Endothelial cell of umbilical vein (primary cell): ENCODE measurements around the gene GTF3C2. TPM values are rescaled to one million over a fixed set of nuclear protein-coding genes. Genes with fewer than 3 reads are reported as not detected.

ENCODE experiments used
- BruUV-seq: library from RNA; stranded (reverse); fragments of 400-500 nt; replicated peaks from 2 replicates; lab custom pipeline; 2021; lab: Mats Ljungman, UMichigan
- CTCF ChIA-PET: fragments of 300-600, 350-600 bp; sonication (Branson Sonifier 250); formaldehyde crosslinking; loops from one replicate; lab custom pipeline; 2021; ENCODE audit warnings: antibody characterized with exemption, inconsistent platforms; lab: Charles Lee
- POLR2A ChIA-PET: fragments of 300-600, 350-600 bp; sonication (Branson Sonifier 250); formaldehyde crosslinking; loops from one replicate; lab custom pipeline; 2021; ENCODE audit warnings: antibody characterized with exemption, inconsistent platforms; lab: Charles Lee
- DNase-seq: peaks from one replicate; pipeline ENCODE4 v3.0.0-alpha.2; 2011; ENCODE audit warnings: low read depth, low spot score
- FAIRE-seq: peaks from 2 replicates; lab custom pipeline; 2011; peaks lifted over from hg19 to GRCh38; lab: Jason Lieb, UNC
- H2AFZ ChIP-seq: 2 replicates; pipeline ENCODE4 v1.6.0; 2012; ENCODE audit warnings: low read depth, low read length, control low read depth, inconsistent platforms
- H3K27ac ChIP-seq: 2 replicates; pipeline ENCODE4 v1.5.1; 2011; ENCODE audit warnings: low read depth, mild to moderate bottlenecking, control low read depth, low read length, moderate library complexity; ENCODE audit not compliant: insufficient read depth
- H3K27me3 ChIP-seq, 2 experiments: 2 replicates each; pipeline versions ENCODE4 v1.6.0 to v1.6.1; 2011; ENCODE audit warnings: low read length in 2 of 2, mixed read lengths in 1 of 2; ENCODE audit not compliant: control insufficient read depth in 2 of 2, insufficient read depth in 2 of 2
- H3K36me3 ChIP-seq, 2 experiments: 2 replicates in 1 of 2; 3 replicates in 1 of 2; pipeline ENCODE4 v1.5.1; 2011; ENCODE audit warnings: low read length in 2 of 2, mild to moderate bottlenecking in 1 of 2, moderate library complexity in 1 of 2; ENCODE audit not compliant: control insufficient read depth in 2 of 2, insufficient read depth in 2 of 2; ENCODE audit errors: extremely low read depth in 1 of 2
- H3K4me1 ChIP-seq: 3 replicates; pipeline ENCODE4 v1.5.1; 2011; ENCODE audit warnings: mild to moderate bottlenecking, low read length; ENCODE audit not compliant: control insufficient read depth, insufficient read depth; ENCODE audit errors: extremely low read depth
- H3K4me2 ChIP-seq: 2 replicates; pipeline ENCODE4 v1.6.1; 2011; ENCODE audit warnings: low read length, control low read depth, mixed read lengths; ENCODE audit not compliant: insufficient read depth
- H3K4me3 ChIP-seq, 3 experiments: fragments of 200-600 bp in 1 of 3; sonication (generic), shearing (Covaris generic) in 1 of 3; replicated peaks in 1 of 3; 2 replicates each; pipeline ENCODE4 v1.5.1; 2011 to 2016; ENCODE audit warnings: control low read depth in 3 of 3, low read length in 3 of 3, mild to moderate bottlenecking in 2 of 3, inconsistent platforms in 1 of 3, low read depth in 1 of 3, moderate library complexity in 1 of 3; ENCODE audit not compliant: insufficient read depth in 1 of 3
- H3K79me2 ChIP-seq: 2 replicates; pipeline ENCODE4 v1.6.0; 2012; ENCODE audit warnings: low read length, inconsistent platforms; ENCODE audit not compliant: control insufficient read depth, insufficient read depth
- H3K9ac ChIP-seq: replicated peaks from 2 replicates; pipeline ENCODE3; 2011; ENCODE audit warnings: low read length, control low read depth; ENCODE audit not compliant: insufficient read depth; ENCODE audit errors: extremely low read depth
- H3K9me1 ChIP-seq: replicated peaks from 3 replicates; pipeline ENCODE4 v1.6.0; 2011; ENCODE audit warnings: mild to moderate bottlenecking, low read length; ENCODE audit not compliant: control insufficient read depth, insufficient read depth; ENCODE audit errors: extremely low read depth
- H3K9me3 ChIP-seq: replicated peaks from 2 replicates; pipeline ENCODE4 v1.5.1; 2012; ENCODE audit warnings: low read length, inconsistent platforms; ENCODE audit not compliant: control insufficient read depth, insufficient read depth
- H4K20me1 ChIP-seq: replicated peaks from 2 replicates; pipeline ENCODE3; 2011; ENCODE audit warnings: mild to moderate bottlenecking, low read length; ENCODE audit not compliant: control insufficient read depth, insufficient read depth; ENCODE audit errors: extremely low read depth
- CTCF ChIP-seq, 2 donors: IDR thresholded peaks; 1 replicate in 1 of 2; 2 replicates in 1 of 2; pipeline ENCODE4 v1.5.1; 2011; ENCODE audit warnings: low read length in 2 of 2, mild to moderate bottlenecking in 2 of 2, moderate library complexity in 2 of 2, control low read depth in 1 of 2, inconsistent platforms in 1 of 2, low read depth in 1 of 2; ENCODE audit not compliant: insufficient read depth in 1 of 2; ENCODE audit errors: extremely low read depth in 1 of 2
- EZH2 ChIP-seq: IDR thresholded peaks from 2 replicates; pipeline ENCODE4 v1.6.1; 2012; ENCODE audit warnings: borderline replicate concordance, low read depth, mild to moderate bottlenecking, moderate library complexity, low read length, inconsistent platforms; ENCODE audit not compliant: severe bottlenecking
- FOS ChIP-seq: IDR thresholded peaks from 2 replicates; pipeline ENCODE4 v1.6.1; 2011; ENCODE audit warnings: mild to moderate bottlenecking, low read length, moderate library complexity, borderline replicate concordance; ENCODE audit not compliant: insufficient read depth
- GATA2 ChIP-seq: IDR thresholded peaks from 2 replicates; pipeline ENCODE4 v1.7.0; 2011; ENCODE audit warnings: low read depth, mild to moderate bottlenecking, moderate library complexity, mixed read lengths, low read length; ENCODE audit not compliant: insufficient read length, insufficient read depth
- JUN ChIP-seq: IDR thresholded peaks from 2 replicates; pipeline ENCODE4 v1.6.1; 2011; ENCODE audit warnings: borderline replicate concordance, low read depth; ENCODE audit not compliant: insufficient read length, insufficient read depth
- MAX ChIP-seq: IDR thresholded peaks from 2 replicates; pipeline ENCODE4 v1.6.1; 2011; ENCODE audit not compliant: insufficient read depth, insufficient read length
- MYC ChIP-seq: IDR thresholded peaks from one replicate; pipeline ENCODE4 v1.6.1; 2011; ENCODE audit warnings: mild to moderate bottlenecking, low read depth, low read length
- POLR2A ChIP-seq: IDR thresholded peaks from 2 replicates; pipeline ENCODE4 v1.6.1; 2012; ENCODE audit warnings: low read depth, mild to moderate bottlenecking, control low read depth, low read length
- POLR2AphosphoS5 ChIP-seq: IDR thresholded peaks from 2 replicates; pipeline ENCODE4 v1.6.1; 2012; ENCODE audit warnings: low read depth, mild to moderate bottlenecking, control low read depth, low read length, moderate library complexity; ENCODE audit not compliant: insufficient read depth
- dilution Hi-C: fragments of 300-500 bp; cut with MboI; formaldehyde crosslinking; loops from one replicate; pipeline ENCODE4 v1.15.0; 2019; ENCODE audit warnings: low sequenced_read_pairs; ENCODE audit not compliant: extremely low pct_ligation_motif_present
- intact Hi-C: fragments of 100-400 bp; cut with micrococcal nuclease; formaldehyde crosslinking; loops from one replicate; pipeline ENCODE4 v1.10.0; 2022
- polyA plus RNA-seq, 4 experiments: library from polyadenylated mRNA; depleted of rRNA in 3 of 4; stranded (reverse) in 3 of 4; unstranded in 1 of 4; fragments of >200 nt; gene quantifications; 2 replicates each; pipeline versions ENCODE4 v1.2.1 to v1.2.3, GENCODE V29; 2011 to 2012; ENCODE audit warnings: missing spikeins in 1 of 4
- total RNA-seq: library from RNA; stranded (reverse); gene quantifications from 2 replicates; pipeline ENCODE4 v1.2.3, GENCODE V29; 2021

The GTF3C2 gene
- total and polyA plus RNA-seq, 2 donors (not counting 3 experiments of a cell fraction or from before 2014, with no cell fraction given) = 57.4 to 59.7 TPM

- Histone ChIP-seq H3K4me1 (peaks cover 25% of the 10 kb centered on the region), H2AFZ (no peak overlapping the region), H3K36me3 (no peaks in the 10 kb centered on the region), H3K27ac (no peak overlapping the region), H3K79me2 (no peaks in the 10 kb centered on the region), H4K20me1 (no peaks in the 10 kb centered on the region), H3K27me3 (no peaks in the 10 kb centered on the region), H3K4me2 (no peak overlapping the region), H3K4me3 (no peak overlapping the region), H3K9ac (no peak overlapping the region), H3K9me1 (no peaks in the 10 kb centered on the region), H3K9me3 (no peaks in the 10 kb centered on the region)
- FAIRE-seq (no peak), DNase-seq (no peak)
- dilution Hi-C loops = no loop called here
- intact Hi-C loops = loop anchor here (5.0 to 10.0 kb wide), 2 partner anchors 73 to 321 kb away; partner anchors contain the start of genes ATRAID and SLC5A6
- ChIA-PET CTCF (interaction anchor here (1.5 kb wide), 1 partner anchor 18 kb away, joined by 7 read pairs; no protein-coding TSS in a partner anchor), POLR2A (no interaction called here)
- no TSS peak for BruUV-seq
- TF ChIP-seq EZH2 (no peak), FOS (no peak), MAX (no peak), MYC (no peak), POLR2A (no peak), JUN (no peak), POLR2AphosphoS5 (no peak), GATA2 (no peak), CTCF (IDR thresholded peaks at IDR 0.05; ENCODE audit: extremely low read depth in 1 of 2, insufficient read depth in 1 of 2, low read depth in 1 of 2, low read length in 2 of 2) (no peak)
Observed at GRCh38 chr2:27285481-27285880, 71.1 kb downstream of the GTF3C2 start.
